Calu3 (cell line): ENCODE measurements around the gene IGLL1. TPM values are rescaled to one million over a fixed set of nuclear protein-coding genes. Genes with fewer than 3 reads are reported as not detected.

Source experiments
- BruUV-seq: library from RNA; stranded (reverse); fragments of 400-500 nt; replicated peaks from 2 replicates; lab custom pipeline; 2021; lab: Mats Ljungman, UMichigan
- CTCF ChIA-PET: fragments of 300-600 bp; sonication (Branson Sonifier 250); formaldehyde crosslinking; loops from one replicate; lab custom pipeline; 2022; ENCODE audit warnings: antibody characterized with exemption; lab: Charles Lee
- DNase-seq: peaks from one replicate; pipeline ENCODE4 v3.0.0; 2022
- H3K27ac Mint-ChIP-seq: one replicate; pipeline ENCODE4 v1.8.0; 2022; ENCODE audit warnings: mixed read lengths; ENCODE audit not compliant: unreplicated experiment
- H3K27me3 Mint-ChIP-seq: one replicate; pipeline ENCODE4 v1.8.0; 2022; ENCODE audit warnings: mixed read lengths; ENCODE audit not compliant: unreplicated experiment
- H3K36me3 Mint-ChIP-seq: one replicate; pipeline ENCODE4 v1.8.0; 2022; ENCODE audit warnings: mild to moderate bottlenecking, moderate library complexity, mixed read lengths; ENCODE audit not compliant: insufficient read depth, unreplicated experiment
- H3K4me1 Mint-ChIP-seq: one replicate; pipeline ENCODE4 v1.8.0; 2022; ENCODE audit warnings: mild to moderate bottlenecking, low read depth, mixed read lengths; ENCODE audit not compliant: unreplicated experiment
- H3K4me3 Mint-ChIP-seq: one replicate; pipeline ENCODE4 v1.8.0; 2022; ENCODE audit warnings: mild to moderate bottlenecking, low read depth, moderate library complexity, mixed read lengths; ENCODE audit not compliant: unreplicated experiment
- H3K9me3 Mint-ChIP-seq: one replicate; pipeline ENCODE4 v1.8.0; 2022; ENCODE audit warnings: low read depth, mixed read lengths; ENCODE audit not compliant: unreplicated experiment
- CTCF ChIP-seq: fragments of 200-600 bp; IDR thresholded peaks from one replicate; pipeline ENCODE4 v1.8.0; 2022; ENCODE audit warnings: antibody characterized with exemption; ENCODE audit not compliant: unreplicated experiment
- intact Hi-C: fragments of 100-400 bp; cut with micrococcal nuclease; formaldehyde crosslinking; loops from one replicate; pipeline ENCODE4 v1.10.0; 2022; ENCODE audit not compliant: unreplicated experiment
- total RNA-seq: library from RNA; stranded (reverse); gene quantifications from 2 replicates; pipeline ENCODE4 v1.2.3, GENCODE V29; 2022

Gene IGLL1
- total RNA-seq, 1 experiment from 2014 or later: not detected

- DNase-seq: no peak
- intact Hi-C loops: no loop called here
- BruUV-seq: no TSS peak
- Mint-ChIP-seq H3K9me3 (no peaks in the 10 kb centered on the region), H3K36me3 (peaks cover 13% of the 10 kb centered on the region), H3K4me1 (peaks cover 6% of the 10 kb centered on the region), H3K27ac (no peak overlapping the region), H3K27me3 (no peaks in the 10 kb centered on the region), H3K4me3 (no peak overlapping the region)
- TF ChIP-seq CTCF: no peak
- CTCF ChIA-PET: no interaction called here
These were observed 54.6 kb downstream of the IGLL1 start for GRCh38 chr22:23525510-23525909.

- CTCF ChIA-PET: no interaction called here
- no peaks in the 10 kb centered on the region for H3K9me3 Mint-ChIP-seq
- TF ChIP-seq CTCF: no peak
- no TSS peak for BruUV-seq
- H3K36me3 Mint-ChIP-seq: peaks cover 13% of the 10 kb centered on the region
- H3K27me3 Mint-ChIP-seq: no peaks in the 10 kb centered on the region
- H3K4me1 Mint-ChIP-seq: peaks cover 6% of the 10 kb centered on the region
- H3K27ac Mint-ChIP-seq: no peak overlapping the region
- no peak overlapping the region for H3K4me3 Mint-ChIP-seq
- DNase-seq: no peak
- intact Hi-C loops: no loop called here
These were observed 55.9 kb downstream of the IGLL1 start for GRCh38 chr22:23524226-23524625.

GRCh38 chr22:23523713-23524112, 56.4 kb downstream of the IGLL1 start:
- no peak for DNase-seq
- CTCF ChIA-PET: no interaction called here
- no TSS peak for BruUV-seq
- no peak for TF ChIP-seq CTCF
- Mint-ChIP-seq H3K27ac (no peak overlapping the region), H3K9me3 (no peaks in the 10 kb centered on the region), H3K4me1 (peaks cover 6% of the 10 kb centered on the region), H3K27me3 (no peaks in the 10 kb centered on the region), H3K36me3 (peaks cover 13% of the 10 kb centered on the region), H3K4me3 (no peak overlapping the region)
- intact Hi-C loops: no loop called here

Other genes starting within 250 kb of the IGLL1 start
- 1.1 and 1.9 TPM in 2 replicates for gene DRICH1, start 52.0 kb upstream of the IGLL1 start, total RNA-seq
- not detected in 2 replicates for gene RGL4, start 110.7 kb upstream of the IGLL1 start, total RNA-seq
- gene ZNF70, start 170.8 kb upstream of the IGLL1 start, total RNA-seq: 6.5 and 6.6 TPM in 2 replicates
- gene VPREB3, start 174.1 kb upstream of the IGLL1 start, total RNA-seq: 0.86 TPM in 1 of 2 replicates, not detected in the other
- gene C22orf15, start 182.7 kb upstream of the IGLL1 start, total RNA-seq: not detected in 2 replicates
- gene CHCHD10, start 187.7 kb upstream of the IGLL1 start, total RNA-seq: 155 and 181 TPM in 2 replicates
- gene MMP11, start 192.6 kb upstream of the IGLL1 start, total RNA-seq: 2.0 and 3.4 TPM in 2 replicates
- gene SMARCB1, start 206.7 kb upstream of the IGLL1 start, total RNA-seq: 88.2 and 88.8 TPM in 2 replicates